HL-60 (cell line): Measurements from ENCODE around the gene SLC10A6.

Experiments used
- CTCF ChIP-seq: IDR thresholded peaks from one replicate; pipeline ENCODE4 v1.5.1; 2011; ENCODE audit warnings: low read length, control low read depth, inconsistent platforms; ENCODE audit not compliant: insufficient read depth
- GABPA ChIP-seq: IDR thresholded peaks from 2 replicates; pipeline ENCODE4 v1.6.1; 2012; ENCODE audit warnings: low read depth
- POLR2AphosphoS5 ChIP-seq: IDR thresholded peaks from 2 replicates; pipeline ENCODE4 v1.6.1; 2012; ENCODE audit warnings: low read depth
- REST ChIP-seq: IDR thresholded peaks from 2 replicates; pipeline ENCODE4 v1.6.1; 2012; ENCODE audit warnings: low read depth; ENCODE audit not compliant: insufficient replicate concordance
- SPI1 ChIP-seq: IDR thresholded peaks from 2 replicates; pipeline ENCODE4 v1.6.1; 2012; ENCODE audit warnings: low read depth, mild to moderate bottlenecking, borderline replicate concordance

- TF ChIP-seq CTCF (no peak), POLR2AphosphoS5 (no peak), SPI1 (no peak), GABPA (no peak), REST (no peak)
These were observed 21.4 kb upstream of the SLC10A6 start for GRCh38 chr4:86870442-86871069.
